HCT116 (cell line): Measurements from ENCODE around the gene ZSCAN9. TPM values are rescaled to one million over a fixed set of nuclear protein-coding genes. Genes with fewer than 3 reads are reported as not detected.

Experiments
- ATAC-seq: fragments of 200-7000 bp; cut with Tn5 transposase; 2 replicates; pipeline ENCODE4 v1.9.1; 2020; ENCODE audit warnings: mild to moderate bottlenecking, moderate library complexity
- BruUV-seq: library from RNA; stranded (reverse); fragments of 400-500 nt; replicated peaks from 2 replicates; lab custom pipeline; 2021; lab: Mats Ljungman, UMichigan
- CTCF ChIA-PET: fragments of 300-600 bp; sonication (Branson Sonifier 250); formaldehyde crosslinking; loops from one replicate; lab custom pipeline; 2021; ENCODE audit warnings: antibody characterized with exemption; lab: Charles Lee
- POLR2A ChIA-PET: fragments of 300-600, 350-600 bp; sonication (Branson Sonifier 250); formaldehyde crosslinking; loops from one replicate; lab custom pipeline; 2021; ENCODE audit warnings: antibody characterized with exemption; lab: Charles Lee
- RAD21 ChIA-PET, 2 experiments: fragments of 300-600 bp; sonication (Branson Sonifier 250); formaldehyde crosslinking; loops; one replicate each; lab custom pipeline; 2023; ENCODE audit warnings: low total read pairs in 2 of 2; ENCODE audit not compliant: uncharacterized antibody in 2 of 2, unreplicated experiment in 2 of 2, low non-redundant PET in 1 of 2; lab: Charles Lee
- DNase-seq: peaks from one replicate; pipeline ENCODE4 v3.0.0-alpha.2; 2010; ENCODE audit warnings: low read depth, low spot score
- H2AFZ ChIP-seq: fragments of 200-600 bp; shearing (Covaris generic), sonication (generic); 2 replicates; pipeline ENCODE4 v1.6.1; 2017; ENCODE audit warnings: low read depth, mixed run types, mixed read lengths, antibody characterized with exemption, low read length; ENCODE audit not compliant: poor library complexity, severe bottlenecking
- H3K27ac ChIP-seq: 2 replicates; pipeline ENCODE4 v1.5.1; 2012; ENCODE audit warnings: low read depth, low read length
- H3K27me3 ChIP-seq: fragments of 200-600 bp; sonication (generic); 2 replicates; pipeline ENCODE4 v1.6.1; 2016; ENCODE audit warnings: mixed run types, low read length, mixed read lengths; ENCODE audit not compliant: insufficient read depth
- H3K36me3 ChIP-seq, 2 experiments: fragments of 200-500 bp in 1 of 2; fragments of 200-600 bp in 1 of 2; sonication (Bioruptor generic) in 1 of 2; sonication (generic) in 1 of 2; 2 replicates each; pipeline versions ENCODE4 v1.5.1 to v1.6.1; 2014 to 2016; ENCODE audit warnings: low read length in 2 of 2, inconsistent platforms in 1 of 2, mixed read lengths in 1 of 2, mixed run types in 1 of 2; ENCODE audit not compliant: insufficient read depth in 2 of 2, control insufficient read depth in 1 of 2
- H3K4me1 ChIP-seq, 2 experiments: fragments of 200-600 bp in 1 of 2; sonication (generic) in 1 of 2; 2 replicates each; pipeline versions ENCODE4 v1.5.1 to v1.6.1; 2012 to 2017; ENCODE audit warnings: low read length in 2 of 2, inconsistent platforms in 1 of 2, mild to moderate bottlenecking in 1 of 2, mixed read lengths in 1 of 2, mixed run types in 1 of 2, moderate library complexity in 1 of 2; ENCODE audit not compliant: insufficient read depth in 2 of 2, control insufficient read depth in 1 of 2
- H3K4me2 ChIP-seq: fragments of 200-600 bp; sonication (generic); 2 replicates; pipeline ENCODE4 v1.6.1; 2017; ENCODE audit warnings: mixed run types, low read length, mixed read lengths
- H3K4me3 ChIP-seq, 2 experiments: fragments of 200-600 bp in 1 of 2; sonication (generic) in 1 of 2; replicated peaks in 1 of 2; 2 replicates each; pipeline ENCODE4 v1.5.1; 2011 to 2016; ENCODE audit warnings: low read length in 2 of 2, control low read depth in 1 of 2, low read depth in 1 of 2, mild to moderate bottlenecking in 1 of 2, mixed read lengths in 1 of 2, mixed run types in 1 of 2
- H3K79me2 ChIP-seq: fragments of 200-600 bp; sonication (generic); 2 replicates; pipeline ENCODE4 v1.6.1; 2017; ENCODE audit warnings: mild to moderate bottlenecking, mixed run types, low read length, moderate library complexity, mixed read lengths; ENCODE audit not compliant: insufficient read depth
- H3K9ac ChIP-seq: fragments of 200-600 bp; sonication (generic); 2 replicates; pipeline ENCODE4 v1.6.1; 2016; ENCODE audit warnings: low read length, mixed read lengths
- H3K9me2 ChIP-seq: fragments of 200-600 bp; sonication (generic), shearing (Covaris generic); 2 replicates; pipeline ENCODE4 v1.6.1; 2017; ENCODE audit warnings: mixed run types, mild to moderate bottlenecking, moderate library complexity; ENCODE audit not compliant: insufficient read depth
- H3K9me3 ChIP-seq, 2 experiments: fragments of 200-500 bp in 1 of 2; fragments of 200-600 bp in 1 of 2; sonication (Bioruptor generic) in 1 of 2; sonication (generic) in 1 of 2; 2 replicates each; pipeline ENCODE4 v1.6.1; 2014 to 2017; ENCODE audit warnings: low read length in 2 of 2, mixed read lengths in 2 of 2, inconsistent platforms in 1 of 2, low read depth in 1 of 2, mild to moderate bottlenecking in 1 of 2, mixed run types in 1 of 2, moderate library complexity in 1 of 2; ENCODE audit not compliant: control insufficient read depth in 1 of 2, insufficient read depth in 1 of 2
- H4K20me1 ChIP-seq: fragments of 200-600 bp; sonication (generic), shearing (Covaris generic); 2 replicates; pipeline ENCODE4 v1.6.1; 2017; ENCODE audit warnings: mixed run types, mild to moderate bottlenecking, moderate library complexity; ENCODE audit not compliant: insufficient read depth
- CBX3 ChIP-seq: IDR thresholded peaks from 2 replicates; pipeline ENCODE4 v1.6.1; 2012; ENCODE audit warnings: low read depth
- CEBPB ChIP-seq: IDR thresholded peaks from 2 replicates; pipeline ENCODE4 v1.6.1; 2012; ENCODE audit warnings: low read depth
- CTCF ChIP-seq, 3 experiments: fragments of 200-600 bp in 1 of 3; sonication (generic) in 1 of 3; IDR thresholded peaks in 2 of 3; conservative IDR thresholded peaks in 1 of 3; 2 replicates each; pipeline ENCODE4 v1.5.1; 2012 to 2017; ENCODE audit warnings: low read depth in 2 of 3, low read length in 2 of 3, antibody characterized with exemption in 1 of 3, borderline replicate concordance in 1 of 3, control low read depth in 1 of 3, mild to moderate bottlenecking in 1 of 3, mixed read lengths in 1 of 3, mixed run types in 1 of 3, moderate library complexity in 1 of 3; ENCODE audit not compliant: insufficient read depth in 1 of 3
- EGR1 ChIP-seq: IDR thresholded peaks from 2 replicates; pipeline ENCODE4 v1.6.1; 2012; ENCODE audit warnings: low read depth
- EZH2 ChIP-seq: fragments of 200-600 bp; sonication (generic); IDR thresholded peaks from 2 replicates; pipeline ENCODE4 v1.6.1; 2017; ENCODE audit warnings: antibody characterized with exemption, mixed run types
- FOSL1 ChIP-seq: IDR thresholded peaks from 2 replicates; pipeline ENCODE4 v1.6.1; 2012; ENCODE audit warnings: low read depth
- JUND ChIP-seq: IDR thresholded peaks from 2 replicates; pipeline ENCODE4 v1.6.1; 2012
- POLR2A ChIP-seq: IDR thresholded peaks from 2 replicates; pipeline ENCODE4 v1.7.0; 2011; ENCODE audit warnings: borderline replicate concordance; ENCODE audit not compliant: insufficient read depth, insufficient read length; ENCODE audit errors: extremely low read depth
- POLR2AphosphoS5 ChIP-seq: IDR thresholded peaks from 2 replicates; pipeline ENCODE4 v1.6.1; 2011; ENCODE audit warnings: mild to moderate bottlenecking, low read depth, low read length, moderate library complexity
- SP1 ChIP-seq: IDR thresholded peaks from 2 replicates; pipeline ENCODE4 v1.6.1; 2012; ENCODE audit warnings: low read depth
- SRF ChIP-seq: IDR thresholded peaks from 2 replicates; pipeline ENCODE4 v1.6.1; 2012; ENCODE audit warnings: low read depth
- ZBTB33 ChIP-seq: IDR thresholded peaks from 2 replicates; pipeline ENCODE4 v1.6.1; 2011; ENCODE audit warnings: mild to moderate bottlenecking, low read length, moderate library complexity; ENCODE audit not compliant: insufficient replicate concordance; ENCODE audit errors: extremely low read depth
- ZFX ChIP-seq: fragments of 450-650 bp; IDR thresholded peaks from 2 replicates; pipeline ENCODE4 v1.6.1; 2017
- intact Hi-C: fragments of 100-400 bp; cut with micrococcal nuclease; formaldehyde crosslinking; loops from 2 replicates; pipeline ENCODE4 v1.10.0; 2022
- total RNA-seq: library from RNA; stranded (reverse); gene quantifications from one replicate; pipeline ENCODE4 v1.2.1, GENCODE V29; 2021; ENCODE audit not compliant: unreplicated experiment

The ZSCAN9 gene
- total RNA-seq, 1 experiment from 2014 or later, result 10.8 TPM

GRCh38 chr6:28215425-28215824 lies 9.7 kb upstream of the ZSCAN9 start:
- TF ChIP-seq CBX3 (no peak), SP1 (no peak), CTCF (IDR thresholded peaks at IDR 0.05 in 2 of 3, conservative IDR thresholded peaks at IDR 0.05 in 1 of 3; ENCODE audit: borderline replicate concordance in 1 of 3, insufficient read depth in 1 of 3, low read depth in 2 of 3, low read length in 2 of 3) (no peak), POLR2AphosphoS5 (no peak), JUND (no peak), ZBTB33 (no peak), CEBPB (no peak), SRF (no peak), EGR1 (no peak), FOSL1 (no peak), EZH2 (no peak), ZFX (no peak), POLR2A (no peak)
- RAD21 ChIA-PET, result no interaction called here
- H3K9me2 ChIP-seq, result no peaks in the 10 kb centered on the region
- peaks cover 5 to 26% of the 10 kb centered on the region in 2 experiments; a peak in 3 of 4 replicates for H3K4me1 ChIP-seq
- no TSS peak for BruUV-seq
- H3K9me3 ChIP-seq, result no peaks in the 10 kb centered on the region
- no peak overlapping the region for H2AFZ ChIP-seq
- no peaks in the 10 kb centered on the region for H4K20me1 ChIP-seq
- POLR2A ChIA-PET, result no interaction called here
- ATAC-seq, result no peak
- no peaks in the 10 kb centered on the region for H3K79me2 ChIP-seq
- H3K27ac ChIP-seq, result no peak overlapping the region
- no peaks in the 10 kb centered on the region for H3K27me3 ChIP-seq
- H3K36me3 ChIP-seq, result no peaks in the 10 kb centered on the region
- intact Hi-C loops, result no loop called here
- H3K4me2 ChIP-seq, result no peak overlapping the region
- no peak for DNase-seq
- no peak overlapping the region for H3K4me3 ChIP-seq
- no peak overlapping the region for H3K9ac ChIP-seq
- CTCF ChIA-PET, result no interaction called here
